Heart right ventricle (tissue), 16 donors: ENCODE measurements around the gene TOP3B. TPM values are rescaled to one million over a fixed set of nuclear protein-coding genes. Genes with fewer than 3 reads are reported as not detected.

Source experiments
- ATAC-seq, 8 donors: fragments of 200-7000 bp; cut with Tn5 transposase; one replicate each; pipeline ENCODE4 v1.9.1; 2020; ENCODE audit warnings: mild to moderate bottlenecking in 8 of 8, moderate library complexity in 8 of 8, moderate number of reproducible peaks in 1 of 8
- DNase-seq, 2 donors: peaks; one replicate each; pipeline ENCODE4 v3.0.0-alpha.2; 2020
- H3K27ac ChIP-seq, 10 donors: fragments of 200-600 bp; sonication (generic) in 2 of 10; one replicate each; pipeline versions ENCODE4 v1.5.0 to v1.8.0; 2020 to 2022; ENCODE audit warnings: mild to moderate bottlenecking in 3 of 10
- H3K27me3 ChIP-seq, 7 donors: fragments of 200-600 bp; one replicate each; pipeline ENCODE4 v1.8.0; 2021 to 2022; ENCODE audit warnings: mild to moderate bottlenecking in 2 of 7
- H3K36me3 ChIP-seq, 9 donors: fragments of 200-600 bp; sonication (generic) in 1 of 9; one replicate each; pipeline versions ENCODE4 v1.5.0 to v1.8.0; 2020 to 2022; ENCODE audit warnings: mild to moderate bottlenecking in 2 of 9
- H3K4me1 ChIP-seq, 9 donors: fragments of 200-600 bp; sonication (generic) in 1 of 9; one replicate each; pipeline versions ENCODE4 v1.5.0 to v1.8.0; 2020 to 2022; ENCODE audit warnings: mild to moderate bottlenecking in 4 of 9
- H3K4me3 ChIP-seq, 10 donors: fragments of 200-600 bp; sonication (generic) in 2 of 10; one replicate each; pipeline versions ENCODE4 v1.5.0 to v1.8.0; 2020 to 2022; ENCODE audit warnings: mild to moderate bottlenecking in 7 of 10, moderate library complexity in 2 of 10
- H3K9me3 ChIP-seq, 11 donors: fragments of 200-600 bp in 10 of 11; sonication (generic) in 2 of 11; one replicate each; pipeline versions ENCODE4 v1.5.0 to v1.8.0; 2013 to 2022; ENCODE audit warnings: mild to moderate bottlenecking in 2 of 11, control low read depth in 1 of 11, moderate library complexity in 1 of 11
- WGBS, 2 donors: extraction: QIAGEN DNeasy Blood & Tissue Kit; methylation state at CpG; one replicate each; pipeline ENCODE4 v1.1.7; 2013; ENCODE audit warnings: inconsistent platforms in 1 of 2; 5-methylcytosine and 5-hydroxymethylcytosine counted together
- intact Hi-C, 10 donors: fragments of 100-400 bp; cut with DNase I; formaldehyde crosslinking; loops; one replicate each; pipeline versions ENCODE4 v1.11.1 to v1.14.2; 2022
- polyA plus RNA-seq, 2 donors: library from polyadenylated mRNA; stranded (reverse); fragments of 200-250 nt; gene quantifications; one replicate each; pipeline ENCODE4 v1.2.3, GENCODE V29; 2013
- total RNA-seq, 10 donors: library from RNA; stranded (reverse); fragmentation: NEBNext Ultra II Directional in 3 of 10; extraction: Animal tissue kit (Norgen Biotek cat#: 25700) in 3 of 10; gene quantifications; one replicate each; pipeline versions ENCODE4 v1.2.1 to v1.2.4, GENCODE V29; 2021 to 2023
- TF ChIP-seq, protein P1 (sequence below), 9 donors: fragments of 200-600 bp; sonication (generic) in 2 of 9; IDR thresholded peaks; one replicate each; pipeline versions ENCODE4 v1.5.0 to v1.8.0; 2021 to 2022; ENCODE audit warnings: antibody characterized with exemption in 9 of 9, mild to moderate bottlenecking in 5 of 9, moderate library complexity in 1 of 9
- donor health status: Arrhythmogenic right ventricular cardiomyopathy.
- donor health status: ischemic (EF 13 %, LVEDD 7.1; RV severe dilation, severe dysfunction).
- donor health status: healthy with polysubstance abuse.
- donor health status: DM: no; HTN: yes; CAD: no.
- donor health status: DM: no; HTN: no; CAD: no.
- donor health status: ischemic (EF 25% LVEDD 6.9; RV normal size, moderate dysfunction).
- donor health status: ischemic (EF 25% LVEDD 5.7; RV mildly dilated, moderate dysfunction).
- donor health status: healthy.
- donor health status: DM: yes; HTN: yes; CAD: no.
- donor health status: Ischemic cardiomyopathy.
- donor health status: ischemic (EF 35%, LVEDD 5.7; RV mildly dilated, moderate dysfunction).
- donor health status: nonischemic (EF 11% LVEDD 7.7; RV severe dilation, severe dysfunction).
- donor health status: DM: yes; HTN: yes; CAD: no.
- donor health status: PGD.
- donor health status: ischemic (EF 29% LVEDD 5.4; RV normal size, mild dysfunction).
- donor health status: nonischemic (EF 23%, LVEDD 6.1; RV moderate dilation, normal function).

Gene TOP3B
- total and polyA plus RNA-seq, 12 donors, result 7.8 to 20.0 (median 10.8) TPM

DNA sequence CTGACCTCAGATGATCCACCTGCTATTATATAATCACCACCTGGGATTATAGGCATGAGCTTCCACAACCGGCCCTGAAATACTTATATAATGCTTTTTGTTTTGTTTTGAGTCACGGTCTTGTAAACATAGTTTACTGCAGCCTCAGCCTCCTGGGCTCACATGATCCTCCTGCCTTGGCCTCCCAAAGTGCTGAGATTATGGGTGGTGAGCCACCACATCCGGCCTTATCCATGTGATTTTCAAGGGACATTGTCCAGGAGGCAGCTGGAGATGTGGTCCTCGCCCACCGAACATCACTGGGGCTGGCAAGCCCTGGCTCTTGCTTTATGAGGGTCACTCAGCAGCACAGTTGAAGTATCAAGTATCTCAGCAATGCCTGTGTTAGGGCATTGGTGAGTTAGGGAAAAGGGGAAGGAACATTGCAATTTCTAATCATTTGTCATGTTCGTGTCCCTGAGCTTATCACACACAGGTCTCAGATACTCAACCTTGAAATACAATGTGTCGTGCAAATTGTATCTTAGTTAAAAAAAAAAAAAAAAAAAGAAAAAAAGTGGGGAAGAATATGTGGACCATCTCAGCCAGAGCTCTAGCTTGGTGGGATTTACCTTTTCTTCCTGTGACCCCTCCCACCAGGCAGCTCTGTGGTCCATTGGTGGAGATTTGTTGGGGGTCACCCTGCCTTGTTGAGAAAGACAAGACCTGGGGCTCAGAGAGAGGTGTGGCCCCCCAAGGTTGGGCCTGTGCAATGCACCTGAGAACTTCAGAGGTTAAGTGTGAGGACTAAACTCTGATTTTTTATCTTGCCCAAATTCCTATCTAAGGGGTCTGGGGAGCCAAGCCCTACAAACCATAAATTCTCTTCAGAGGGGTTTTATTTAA, 74.7 kb downstream of the TOP3B start:
- no peaks in the 10 kb centered on the region for H3K27me3 ChIP-seq
- intact Hi-C loops, result no loop called here
- no peaks in the 10 kb centered on the region for H3K4me1 ChIP-seq
- H3K27ac ChIP-seq, result no peak overlapping the region
- no peaks in the 10 kb centered on the region for H3K9me3 ChIP-seq
- DNase-seq (no peak), ATAC-seq (no peak)
- 88 to 95% methylated on average over 7 of the region's 7 CpGs for WGBS, 2 donors
- peaks cover 0 to 8% (median 0%) of the 10 kb centered on the region in 9 donors for H3K36me3 ChIP-seq
- TF ChIP-seq, protein P1, sequence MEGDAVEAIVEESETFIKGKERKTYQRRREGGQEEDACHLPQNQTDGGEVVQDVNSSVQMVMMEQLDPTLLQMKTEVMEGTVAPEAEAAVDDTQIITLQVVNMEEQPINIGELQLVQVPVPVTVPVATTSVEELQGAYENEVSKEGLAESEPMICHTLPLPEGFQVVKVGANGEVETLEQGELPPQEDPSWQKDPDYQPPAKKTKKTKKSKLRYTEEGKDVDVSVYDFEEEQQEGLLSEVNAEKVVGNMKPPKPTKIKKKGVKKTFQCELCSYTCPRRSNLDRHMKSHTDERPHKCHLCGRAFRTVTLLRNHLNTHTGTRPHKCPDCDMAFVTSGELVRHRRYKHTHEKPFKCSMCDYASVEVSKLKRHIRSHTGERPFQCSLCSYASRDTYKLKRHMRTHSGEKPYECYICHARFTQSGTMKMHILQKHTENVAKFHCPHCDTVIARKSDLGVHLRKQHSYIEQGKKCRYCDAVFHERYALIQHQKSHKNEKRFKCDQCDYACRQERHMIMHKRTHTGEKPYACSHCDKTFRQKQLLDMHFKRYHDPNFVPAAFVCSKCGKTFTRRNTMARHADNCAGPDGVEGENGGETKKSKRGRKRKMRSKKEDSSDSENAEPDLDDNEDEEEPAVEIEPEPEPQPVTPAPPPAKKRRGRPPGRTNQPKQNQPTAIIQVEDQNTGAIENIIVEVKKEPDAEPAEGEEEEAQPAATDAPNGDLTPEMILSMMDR (IDR thresholded peaks at IDR 0.05), result no peak
- no peak overlapping the region for H3K4me3 ChIP-seq

Other genes starting within 250 kb of the TOP3B start
- gene YPEL1, start 247.0 kb downstream of the TOP3B start, total RNA-seq, result 10 to 100 TPM in 3 of 10 donors, 1 to 10 TPM in 7; 1.5 to 14.6 (median 8.0) TPM
- gene YPEL1, start 247.0 kb downstream of the TOP3B start, polyA plus RNA-seq, result 1 to 10 TPM; 1.7 to 4.2 TPM
- 100 to 1,000 TPM in 6 of 10 donors, 10 to 100 TPM in 4; 85.4 to 124 (median 105) TPM for gene MAPK1, start 115.1 kb downstream of the TOP3B start, total RNA-seq
- 10 to 100 TPM in 1 of 2 donors, 1 to 10 TPM in 1; 8.3 to 14.7 TPM for gene MAPK1, start 115.1 kb downstream of the TOP3B start, polyA plus RNA-seq
- 10 to 100 TPM; 14.3 to 31.4 (median 19.0) TPM for gene PPM1F, start 29.9 kb downstream of the TOP3B start, total RNA-seq
- gene PPM1F, start 29.9 kb downstream of the TOP3B start, polyA plus RNA-seq, result 10 to 100 TPM; 11.8 to 12.3 TPM